BE2C (cell line): ENCODE results near the gene CRCP.
"Not testable (repeated sequence)": the region's sequence is repeated elsewhere in the genome, so short reads cannot be mapped to it uniquely, and the experiment has no call there.

Source experiments
- DNase-seq: peaks from one replicate; pipeline ENCODE4 v3.0.0-alpha.2; 2020
- H3K27me3 ChIP-seq: fragments of 250-450 bp; sonication (Bioruptor Pico); 2 replicates; pipeline ENCODE4 v1.5.1; 2020; ENCODE audit warnings: mild to moderate bottlenecking
- H3K36me3 ChIP-seq: fragments of 250-450 bp; sonication (Bioruptor Pico); 2 replicates; pipeline ENCODE4 v1.5.1; 2020; ENCODE audit warnings: mild to moderate bottlenecking
- H3K4me1 ChIP-seq: fragments of 250-450 bp; sonication (Bioruptor Pico); 2 replicates; pipeline ENCODE4 v1.5.1; 2020
- H3K4me3 ChIP-seq: 2 replicates; pipeline ENCODE4 v1.5.1; 2011; ENCODE audit warnings: low read depth, low read length
- H3K9me3 ChIP-seq: fragments of 250-450 bp; sonication (Bioruptor Pico); 2 replicates; pipeline ENCODE4 v1.5.1; 2020
- CTCF ChIP-seq: IDR thresholded peaks from 2 replicates; pipeline ENCODE4 v1.5.1; 2012; ENCODE audit warnings: mild to moderate bottlenecking, low read depth, low read length

CRCP gene

GRCh38 chr7:66163186-66163610, 48.6 kb downstream of the CRCP start:
- no peak for DNase-seq
- no peak for TF ChIP-seq CTCF
- Histone ChIP-seq H3K36me3 (peaks cover 5% of the 10 kb centered on the region), H3K27me3 (no peaks in the 10 kb centered on the region), H3K4me3 (no peak overlapping the region), H3K9me3 (no peaks in the 10 kb centered on the region; the same call in 1 of the 2 replicates), H3K4me1 (no peaks in the 10 kb centered on the region; the same call in 1 of the 2 replicates)

GRCh38 chr7:66164356-66164755, 49.7 kb downstream of the CRCP start:
- H3K36me3 ChIP-seq = no peaks in the 10 kb centered on the region; the same call in 1 of the 2 replicates
- H3K9me3 ChIP-seq = no peaks in the 10 kb centered on the region; the same call in 1 of the 2 replicates
- DNase-seq = no peak
- H3K4me1 ChIP-seq = no peaks in the 10 kb centered on the region; the same call in 1 of the 2 replicates
- no peak overlapping the region for H3K4me3 ChIP-seq
- TF ChIP-seq CTCF = no peak
- no peaks in the 10 kb centered on the region for H3K27me3 ChIP-seq

GRCh38 chr7:66167773-66168387, 53.2 kb downstream of the CRCP start:
- no peak for DNase-seq
- Histone ChIP-seq H3K36me3 (no peaks in the 10 kb centered on the region), H3K9me3 (no peaks in the 10 kb centered on the region), H3K27me3 (no peaks in the 10 kb centered on the region), H3K4me3 (no peak overlapping the region), H3K4me1 (peaks cover 5% of the 10 kb centered on the region)
- TF ChIP-seq CTCF = no peak

GRCh38 chr7:66169616-66170015, 55.0 kb downstream of the CRCP start:
- DNase-seq = no peak
- no peaks in the 10 kb centered on the region for H3K9me3 ChIP-seq
- no peak for TF ChIP-seq CTCF
- peaks cover 8% of the 10 kb centered on the region for H3K4me1 ChIP-seq
- H3K36me3 ChIP-seq = no peaks in the 10 kb centered on the region
- no peak overlapping the region for H3K4me3 ChIP-seq
- H3K27me3 ChIP-seq = no peaks in the 10 kb centered on the region

GRCh38 chr7:66170309-66171231, 55.9 kb downstream of the CRCP start:
- DNase-seq = peak; percentile 29
- TF ChIP-seq CTCF = no peak
- Histone ChIP-seq H3K27me3 (no peaks in the 10 kb centered on the region), H3K9me3 (no peaks in the 10 kb centered on the region), H3K4me1 (peaks cover 8% of the 10 kb centered on the region), H3K36me3 (no peaks in the 10 kb centered on the region), H3K4me3 (no peak overlapping the region)

GRCh38 chr7:66172536-66173401, 58.1 kb downstream of the CRCP start:
- not testable (repeated sequence) for H3K4me1 ChIP-seq, H3K9me3 ChIP-seq, H3K27me3 ChIP-seq, H3K4me3 ChIP-seq, H3K36me3 ChIP-seq
- DNase-seq = peak; percentile 16
